GM19043 (cell line): ENCODE data around the gene CHST11.

ENCODE experiments used
- ATAC-seq: cut with Tn5 transposase; IDR thresholded peaks from one replicate; pipeline ENCODE4 v1.9.1; 2021; ENCODE audit warnings: low read depth; ENCODE audit not compliant: unreplicated experiment

Gene CHST11

DNA sequence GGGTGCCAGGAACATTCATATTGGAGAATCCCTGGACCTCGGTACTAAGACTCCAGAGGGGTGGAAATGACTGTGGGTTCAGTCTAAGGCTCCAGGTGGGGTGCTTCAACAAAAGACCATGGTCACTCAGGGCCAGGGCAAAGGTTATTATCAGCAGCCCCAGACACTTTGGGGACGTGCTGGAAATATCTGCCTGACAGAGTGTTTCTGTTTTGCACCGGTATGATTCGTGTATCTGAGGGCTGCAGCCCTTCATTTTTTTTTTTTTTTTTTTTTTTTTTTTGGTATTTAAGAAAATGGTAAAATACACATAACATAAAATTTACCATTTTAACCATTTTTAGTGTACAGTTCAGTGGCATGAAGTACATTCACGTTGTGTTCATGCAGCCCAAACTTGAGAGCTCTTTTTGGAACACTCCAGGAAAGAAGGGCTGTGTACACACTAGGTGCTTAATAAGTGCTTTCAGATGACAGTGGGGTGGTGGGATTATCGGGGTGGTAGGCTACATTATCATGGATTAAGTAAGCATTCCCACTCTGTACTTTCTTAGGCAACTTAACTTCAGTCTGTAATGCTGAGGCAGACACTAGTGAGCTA lies 120.3 kb downstream of the CHST11 start:
- ATAC-seq, result no peak

DNA sequence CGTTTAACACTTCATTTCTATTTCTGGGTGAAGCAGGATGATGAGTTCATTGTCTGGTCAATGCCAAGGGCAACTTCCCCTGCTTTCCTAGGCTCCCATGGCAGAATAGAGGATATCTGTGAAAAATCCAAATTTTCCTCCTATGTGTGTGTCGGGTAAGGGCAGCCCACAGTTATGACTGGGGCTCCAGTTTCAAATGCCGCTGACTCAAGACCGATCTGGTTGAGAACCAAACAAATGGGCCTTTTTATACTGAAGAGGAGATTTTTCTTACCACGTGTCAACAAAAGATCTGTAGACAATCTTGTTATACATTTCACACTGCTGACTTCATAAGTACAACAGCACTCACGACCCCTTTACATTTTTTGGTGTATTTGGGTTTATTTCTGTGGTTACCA lies 120.8 kb downstream of the CHST11 start:
- ATAC-seq, result no peak

DNA sequence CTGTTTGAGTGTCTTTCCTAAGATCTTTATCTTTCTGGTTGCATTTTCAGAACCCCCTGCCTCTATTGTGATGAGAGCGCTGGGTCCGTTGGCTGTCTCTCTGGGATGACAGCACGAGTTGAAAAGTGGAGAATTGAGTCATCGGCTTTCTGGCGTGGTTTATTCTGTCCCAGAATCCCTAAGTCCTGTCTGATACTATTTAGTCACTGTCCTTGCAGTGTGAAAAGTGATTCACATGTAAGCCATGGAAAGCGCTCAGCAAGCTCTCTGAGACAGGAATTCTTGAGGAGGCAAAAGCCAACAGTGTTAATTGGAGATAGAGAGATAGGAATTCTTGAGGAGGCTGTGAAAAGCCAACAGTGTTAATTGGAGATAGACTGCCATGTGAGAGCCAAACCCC lies 121.7 kb downstream of the CHST11 start:
- no peak for ATAC-seq

DNA sequence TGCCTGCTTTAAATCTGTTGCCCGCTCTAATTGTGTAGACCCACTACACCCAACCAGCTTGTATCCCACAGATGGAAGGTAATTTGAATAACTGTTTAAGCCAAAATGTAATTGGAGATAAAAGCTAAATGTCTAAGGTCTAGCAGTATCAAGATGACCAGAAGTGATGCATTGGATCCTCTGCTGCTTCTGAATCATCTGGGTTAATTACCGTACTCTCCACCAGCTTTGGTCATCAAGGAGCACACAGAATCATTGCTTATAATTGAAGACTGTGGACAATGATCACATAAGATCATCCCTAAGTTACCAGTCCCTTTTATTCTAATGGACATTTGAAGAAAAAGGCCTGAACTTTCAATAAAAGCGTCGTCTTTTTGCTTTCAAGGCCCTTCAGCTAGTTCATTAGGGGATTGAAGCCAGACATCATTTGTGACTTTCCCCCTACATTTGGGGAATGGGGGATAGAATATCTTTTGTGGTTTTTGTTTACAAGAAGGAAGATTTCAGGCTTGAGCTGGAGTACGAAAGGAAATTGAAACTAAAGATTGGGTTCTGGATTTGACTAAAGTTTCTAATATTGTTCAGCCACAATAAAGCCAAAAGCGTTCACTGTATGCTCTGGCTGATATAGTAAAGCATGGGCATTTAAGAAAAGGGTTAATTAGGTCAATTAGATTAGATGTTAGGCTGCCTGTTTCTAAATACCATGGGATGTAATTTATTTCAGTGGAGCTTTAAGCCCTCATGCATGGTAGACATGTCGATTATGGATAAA lies 123.2 kb downstream of the CHST11 start:
- peak; percentile 32 for ATAC-seq

DNA sequence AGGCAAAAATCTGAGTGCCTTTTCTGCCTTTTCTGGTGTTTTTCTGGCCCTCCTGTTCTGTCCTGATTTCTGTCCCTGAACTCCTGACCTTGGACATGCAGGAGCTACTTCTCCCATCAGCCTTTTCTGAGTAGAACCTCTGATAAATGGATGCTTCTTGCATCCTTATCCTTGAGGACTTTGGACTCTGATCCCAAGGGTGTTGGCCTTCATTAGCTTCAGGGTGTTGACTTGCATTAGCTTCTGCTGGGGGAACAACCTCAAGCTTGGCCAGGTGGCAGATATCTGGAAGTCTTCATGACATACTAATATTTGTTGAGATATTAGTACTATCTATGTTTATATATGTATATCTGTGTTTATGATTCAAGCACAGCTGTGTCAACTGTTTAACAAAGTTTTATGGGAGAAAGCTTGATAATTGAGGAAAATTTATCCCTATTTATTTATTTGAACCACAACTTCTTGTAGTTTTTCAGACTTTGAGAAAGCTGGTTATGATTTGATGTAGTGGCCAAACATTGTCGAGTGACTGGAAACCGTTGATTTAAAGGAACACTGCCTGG lies 124.3 kb downstream of the CHST11 start:
- ATAC-seq, result no peak

DNA sequence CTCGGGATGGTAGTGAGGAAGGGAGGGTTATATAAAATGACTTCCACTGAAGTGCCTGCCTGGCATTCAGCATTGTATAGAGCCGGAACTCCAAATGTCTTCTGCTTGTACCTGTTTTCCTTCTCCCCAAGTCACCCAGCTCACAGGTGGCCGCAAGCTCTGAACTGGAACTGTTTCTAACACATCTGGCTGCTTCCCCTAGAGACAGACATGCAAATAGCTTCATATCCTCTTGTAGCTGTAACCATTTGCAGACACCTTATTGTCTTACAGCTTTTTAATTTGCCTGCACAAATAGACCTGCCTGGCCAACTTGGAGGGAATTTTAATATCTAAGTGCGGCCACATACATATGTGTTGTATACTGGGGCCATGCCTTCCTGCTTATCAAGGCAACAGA lies 126.0 kb downstream of the CHST11 start:
- peak; percentile 77 for ATAC-seq

DNA sequence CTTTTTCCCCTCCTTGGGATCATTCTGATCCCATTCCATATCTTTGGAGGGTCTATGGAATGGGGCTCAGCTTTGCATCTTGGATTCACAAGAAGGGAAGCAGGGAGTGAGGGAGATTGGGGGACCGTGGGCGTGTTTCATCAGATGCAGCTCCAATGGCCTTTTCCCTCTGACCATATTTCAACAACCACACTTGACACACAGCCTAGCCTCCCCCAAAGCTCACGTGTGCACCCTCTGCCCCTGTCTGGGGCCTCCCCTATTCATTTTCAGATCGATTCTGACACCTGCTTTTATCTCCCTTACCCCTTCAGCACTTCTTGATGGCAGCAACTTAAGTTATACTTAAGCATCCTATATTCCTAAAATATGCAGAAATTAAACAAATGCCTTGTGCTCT lies 126.6 kb downstream of the CHST11 start:
- ATAC-seq, result peak; percentile 36

DNA sequence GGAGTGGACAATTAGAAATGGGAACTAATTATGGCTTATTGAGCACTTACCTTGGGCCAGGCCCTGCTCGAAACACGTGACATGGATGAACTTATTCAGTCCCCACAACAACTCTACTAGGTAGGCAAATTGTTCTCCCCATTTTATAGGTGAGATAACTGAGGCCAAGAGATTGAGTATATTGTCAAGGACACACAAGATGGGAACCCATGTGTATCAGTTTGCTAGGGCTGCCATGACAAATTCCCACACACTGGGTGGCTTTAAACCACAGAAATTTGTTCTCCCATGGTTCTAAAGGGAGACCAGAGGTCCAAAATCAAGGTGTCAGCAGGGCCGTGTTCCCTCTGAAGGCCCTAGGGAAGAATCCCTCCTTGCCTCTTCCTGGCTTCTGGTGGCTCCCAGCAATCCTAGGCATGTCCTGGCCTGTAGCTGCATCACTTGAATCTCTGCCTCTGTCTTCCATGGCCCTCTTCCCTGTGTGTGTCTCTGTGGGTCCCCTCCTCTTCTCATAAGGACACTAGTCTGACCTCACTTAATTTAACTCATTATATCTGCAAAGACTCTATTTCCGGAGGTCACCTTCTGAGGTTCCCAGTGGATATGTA lies 128.8 kb downstream of the CHST11 start:
- no peak for ATAC-seq

DNA sequence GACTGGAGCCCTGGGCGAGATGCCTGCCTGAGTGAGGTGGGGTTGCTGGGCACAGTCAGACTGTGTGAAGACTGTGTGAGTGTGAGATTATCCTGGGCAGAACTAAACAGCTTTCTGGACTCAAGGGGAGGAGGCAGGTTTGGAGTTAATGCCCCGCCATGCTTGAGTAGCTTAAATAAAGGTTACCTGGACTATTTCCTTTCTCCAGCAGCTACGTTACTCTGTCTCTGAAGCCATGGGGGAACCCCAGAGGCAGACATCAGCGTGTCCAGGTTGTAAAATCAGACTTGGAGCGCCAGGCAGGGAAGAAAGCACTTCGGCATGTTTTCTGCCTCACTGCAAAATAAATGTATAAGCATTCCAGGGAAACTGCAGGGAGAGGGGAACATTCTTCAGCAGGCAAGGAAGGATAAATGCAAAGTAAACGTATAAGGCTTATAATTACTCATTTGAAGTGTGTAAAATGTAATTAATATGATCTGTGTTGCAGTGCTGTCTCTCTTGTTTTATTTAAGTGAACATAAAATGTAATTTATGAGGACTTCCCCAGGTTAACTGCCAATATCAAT lies 129.7 kb downstream of the CHST11 start:
- ATAC-seq, result no peak

DNA sequence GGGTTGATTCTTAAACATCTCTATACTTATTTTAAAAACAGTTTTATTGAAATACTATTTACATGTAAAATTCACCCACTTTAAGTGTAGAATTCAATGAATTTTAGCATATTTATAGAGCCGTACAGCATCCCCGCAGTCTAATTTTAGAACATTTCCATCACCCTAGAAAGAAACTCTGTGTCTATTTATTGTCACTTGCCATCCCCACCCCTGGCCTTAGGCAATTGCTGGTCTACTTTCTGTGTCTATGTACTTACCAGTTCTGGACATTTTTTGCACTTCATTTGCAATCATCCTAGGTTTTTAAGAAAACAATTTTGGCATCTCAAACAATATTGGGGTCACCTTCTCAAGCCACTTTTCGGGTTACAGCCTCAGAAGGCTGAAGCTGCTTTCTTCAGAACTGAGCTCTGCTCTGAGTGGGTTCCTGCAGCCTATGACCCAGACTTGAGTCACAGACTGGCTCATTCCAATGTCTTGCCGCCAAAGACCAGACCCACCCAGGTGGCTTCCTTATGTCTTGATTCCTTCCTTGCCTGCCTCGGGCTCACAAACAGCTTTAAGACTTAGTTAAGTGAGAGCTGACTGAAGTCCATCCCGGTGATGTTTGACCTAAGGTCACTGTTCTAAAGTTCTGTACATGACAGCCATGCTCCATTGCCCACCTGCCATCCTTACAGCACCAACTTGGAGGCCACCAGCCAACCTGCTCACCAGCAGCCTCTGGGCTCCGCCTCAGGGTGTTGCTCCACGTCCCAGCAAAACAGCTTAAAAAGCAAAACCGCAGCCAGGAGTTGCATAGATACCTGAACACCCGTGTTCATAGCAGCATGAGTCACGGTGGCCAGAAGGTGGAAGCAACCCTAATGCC lies 131.5 kb downstream of the CHST11 start:
- ATAC-seq, result no peak

DNA sequence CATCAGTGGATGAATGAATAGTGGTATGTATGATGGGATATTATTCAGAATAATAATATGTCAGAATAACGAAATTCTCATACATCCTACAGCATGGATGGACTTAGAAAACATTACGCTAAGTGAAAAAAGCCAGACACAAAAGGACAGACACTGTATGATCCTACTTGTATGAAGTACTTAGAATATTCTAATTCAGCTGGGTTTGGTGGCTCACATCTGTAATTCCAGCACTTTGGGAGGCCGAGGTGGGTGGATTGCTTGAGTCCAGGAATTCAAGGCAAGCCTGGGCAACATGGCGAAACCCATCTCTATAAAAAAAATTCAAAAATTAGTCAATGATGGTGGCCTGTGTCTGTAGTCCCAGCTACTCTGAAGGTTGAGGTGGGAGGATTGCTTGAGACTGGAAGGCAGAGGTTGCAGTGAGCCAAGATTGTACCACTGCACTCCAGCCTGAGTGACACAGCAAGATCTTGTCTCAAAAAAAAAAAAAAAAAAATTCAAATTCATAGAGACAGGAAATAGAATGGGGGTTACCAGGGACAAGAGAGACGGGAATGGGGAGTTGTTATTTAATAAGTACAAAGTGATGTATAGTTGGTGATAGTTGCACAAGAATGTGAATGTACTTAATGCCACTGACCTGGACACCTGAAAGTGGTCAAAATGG lies 132.3 kb downstream of the CHST11 start:
- no peak for ATAC-seq

DNA sequence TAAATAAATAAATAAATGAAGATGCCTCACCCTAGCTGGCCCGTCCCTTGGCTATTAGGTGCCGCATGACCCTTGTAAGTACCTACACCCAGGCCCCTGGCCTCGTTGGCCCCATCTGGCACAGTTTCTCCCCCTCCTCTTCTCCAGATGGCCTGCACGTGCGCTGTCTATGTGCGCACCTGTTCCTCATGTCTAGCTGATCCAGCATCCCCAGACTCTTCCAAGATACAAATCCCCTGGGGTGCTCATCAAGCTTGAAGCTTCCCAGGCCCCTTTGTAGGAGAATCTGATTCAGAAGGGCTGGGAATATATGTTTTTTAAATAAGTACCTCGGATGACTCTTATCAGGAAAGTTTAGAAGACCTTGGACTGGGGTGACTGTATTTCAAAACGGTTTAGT lies 133.3 kb downstream of the CHST11 start:
- no peak for ATAC-seq

DNA sequence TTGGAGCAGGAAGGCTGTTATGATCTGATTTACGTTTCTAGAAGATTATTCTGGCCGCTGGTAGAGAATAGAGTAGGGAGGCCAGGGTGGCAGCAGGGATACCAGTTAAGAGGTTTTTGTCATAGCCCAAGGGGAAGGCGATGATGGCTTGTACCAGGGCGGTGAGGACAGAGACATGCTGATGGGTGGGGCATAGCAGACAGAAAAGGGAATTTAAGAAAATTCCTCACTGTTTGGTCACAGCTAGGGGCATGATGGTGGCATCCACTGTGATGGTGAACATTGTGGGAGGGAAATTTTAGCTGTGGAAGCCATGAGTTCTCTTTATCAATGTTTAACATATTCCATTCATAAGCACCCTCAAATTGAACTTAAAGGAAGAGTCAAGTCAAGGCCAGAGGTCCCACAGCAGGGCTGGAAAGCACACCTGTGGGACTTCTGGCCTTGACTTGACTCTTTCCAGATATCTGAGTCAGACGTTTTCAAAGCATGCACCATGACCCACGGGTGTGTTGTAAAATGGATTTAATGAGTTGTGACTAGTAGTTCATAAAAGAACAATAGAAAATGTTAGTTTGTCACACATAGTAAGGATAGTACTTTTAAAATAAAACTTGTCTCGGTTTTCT lies 134.6 kb downstream of the CHST11 start:
- no peak for ATAC-seq

DNA sequence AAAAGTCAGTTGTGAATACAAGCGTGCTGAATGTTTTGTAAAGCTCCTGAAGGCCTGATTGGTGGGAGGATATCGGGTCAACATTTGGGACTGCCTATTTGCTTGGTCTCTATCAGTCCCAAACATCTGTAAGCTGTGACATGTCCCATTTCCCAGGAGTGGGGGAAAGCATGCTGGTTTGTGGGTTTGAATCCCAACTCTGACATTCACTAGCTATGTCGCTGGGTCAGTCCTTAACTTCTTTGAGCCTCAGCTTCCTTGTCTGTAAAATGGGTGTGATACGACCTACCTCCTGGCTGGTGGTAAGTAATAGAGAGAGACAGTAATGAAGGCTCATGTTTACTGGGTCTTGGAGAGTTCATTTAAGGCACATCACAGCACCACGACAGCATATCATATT lies 136.7 kb downstream of the CHST11 start:
- ATAC-seq, result no peak

DNA sequence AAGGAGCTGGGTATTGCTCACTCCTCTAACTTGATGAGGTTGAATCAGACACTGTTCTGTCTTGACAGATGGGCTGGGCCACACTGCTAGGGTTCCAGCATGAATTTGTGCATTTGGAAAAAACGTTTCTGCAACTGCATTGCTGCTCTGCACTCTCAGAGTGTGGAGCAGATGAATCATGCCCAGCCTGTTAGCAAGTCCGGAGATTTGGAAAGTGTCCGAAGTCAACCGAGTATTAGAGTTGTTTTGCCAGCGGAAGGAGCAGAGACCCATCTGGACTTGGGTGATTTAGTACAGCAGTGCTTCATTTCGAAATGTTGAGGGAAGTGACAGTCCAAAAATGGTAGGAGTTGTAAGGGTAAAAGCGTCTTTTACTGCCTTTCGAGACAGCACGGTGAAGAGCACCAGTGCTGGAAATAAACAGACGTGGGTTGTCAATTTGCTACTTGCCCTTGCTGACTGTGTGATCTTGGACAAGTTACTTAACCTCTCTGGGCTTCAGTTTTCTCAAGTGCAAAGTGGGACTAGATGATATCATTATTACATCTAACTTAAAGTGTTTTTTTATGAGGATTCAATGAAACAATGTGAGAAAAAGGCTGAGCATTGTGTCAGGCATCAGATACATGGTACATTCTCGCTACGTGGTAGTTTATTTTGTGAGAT lies 139.5 kb downstream of the CHST11 start:
- ATAC-seq, result no peak

DNA sequence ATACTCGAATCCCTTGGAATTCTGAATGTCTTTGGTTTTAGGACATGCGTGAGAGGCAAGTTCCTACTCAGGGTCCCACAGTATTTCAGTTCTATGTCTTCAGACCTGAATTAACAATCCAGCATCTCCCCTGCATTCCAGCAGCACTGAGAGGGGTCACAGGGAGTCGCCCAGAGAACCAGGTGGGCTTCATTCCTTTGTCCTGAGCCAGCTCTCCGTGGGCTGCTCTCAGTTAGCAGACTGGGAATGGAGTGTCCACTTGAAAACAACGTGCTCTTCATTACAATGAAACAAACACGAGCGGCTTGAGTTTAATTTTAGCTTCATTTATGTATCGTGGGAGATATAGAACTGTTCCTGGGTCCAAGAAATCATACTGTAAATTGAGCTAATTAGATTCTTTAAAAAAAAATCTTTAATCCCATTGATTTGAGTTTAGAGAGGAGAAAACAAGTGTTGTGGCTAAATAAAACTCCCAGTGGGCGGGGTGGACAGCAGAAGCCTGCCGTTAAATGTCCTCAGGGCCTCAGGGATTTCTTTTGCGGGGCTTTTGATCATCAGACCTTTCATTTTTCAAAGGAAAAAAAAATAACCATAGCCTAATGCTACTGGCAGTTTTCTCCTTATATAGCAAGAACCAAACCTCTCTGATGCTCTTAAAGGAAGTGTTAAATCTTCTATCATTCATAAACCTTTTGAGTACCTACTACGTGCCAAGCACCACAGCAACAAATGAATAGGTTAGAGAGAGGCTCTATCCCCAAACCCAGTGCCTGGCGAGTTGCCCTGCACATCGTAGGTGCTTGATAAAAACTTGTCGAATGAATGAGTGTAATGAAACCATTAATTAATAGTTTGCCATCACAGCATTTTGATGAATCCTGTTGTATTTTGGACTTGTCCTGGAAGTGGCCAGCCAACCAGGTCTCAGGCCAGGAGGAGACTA lies 140.4 kb downstream of the CHST11 start:
- no peak for ATAC-seq

DNA sequence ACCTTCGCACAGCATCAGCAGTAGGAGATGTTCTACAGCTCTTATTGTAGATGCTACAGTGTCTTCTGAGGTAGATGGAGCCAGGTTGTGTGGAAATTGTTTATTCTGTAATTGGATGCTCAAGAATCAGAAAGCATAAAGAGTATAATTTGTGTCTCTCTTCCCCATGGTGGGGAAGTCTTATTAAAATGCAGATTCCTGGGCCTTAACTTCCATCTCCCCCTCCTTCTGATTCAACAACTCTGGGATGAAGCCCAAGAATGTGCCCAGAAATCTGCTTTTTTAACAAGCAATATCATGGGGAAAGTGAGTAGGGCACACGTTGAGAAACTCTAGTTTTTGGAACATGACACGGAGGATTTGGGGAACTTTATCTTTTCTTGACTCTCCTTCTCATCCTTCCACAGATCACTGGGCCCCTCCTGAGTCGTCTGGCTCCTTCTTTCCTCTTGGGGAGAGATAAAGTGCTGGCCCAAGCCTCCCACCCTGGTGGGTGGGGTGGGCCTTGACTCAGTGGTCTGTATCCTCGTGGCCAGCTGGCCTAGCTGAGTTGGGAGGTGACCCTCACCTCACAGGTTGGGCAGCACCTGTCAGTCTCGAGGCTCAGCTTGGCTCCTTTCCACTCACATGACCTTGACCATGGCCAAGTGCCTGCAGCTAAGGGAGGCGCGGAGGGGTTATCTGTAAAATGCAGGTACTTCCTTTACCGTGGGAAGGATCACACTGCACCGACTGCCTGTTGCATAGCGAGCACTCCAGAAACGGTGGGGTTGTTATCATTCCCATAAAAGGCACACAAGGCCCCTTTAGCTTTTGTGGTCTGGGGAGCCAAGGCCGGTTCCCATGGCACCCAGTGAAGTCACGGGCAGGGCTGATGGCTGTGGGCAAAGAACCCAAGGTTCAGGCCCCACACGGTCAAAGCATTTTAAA lies 141.9 kb downstream of the CHST11 start:
- ATAC-seq, result no peak
